Pancreas (tissue), 10 donors: Measurements from ENCODE around the gene TNN. TPM values are rescaled to one million over a fixed set of nuclear protein-coding genes. Genes with fewer than 3 reads are reported as not detected.

Source experiments
- ATAC-seq, 4 donors: fragments of 200-7000 bp; cut with Tn5 transposase; one replicate each; pipeline versions ENCODE4 v1.8.0 to v1.9.1; 2020; ENCODE audit warnings: mild to moderate bottlenecking in 4 of 4, moderate library complexity in 4 of 4
- DNase-seq, 6 donors: peaks; one replicate each; pipeline ENCODE4 v3.0.0-alpha.2; 2020
- FAIRE-seq: peaks from 2 replicates; lab custom pipeline; 2012; peaks lifted over from hg19 to GRCh38; lab: Jason Lieb, UNC
- H3K27ac ChIP-seq, 4 donors: fragments of 200-600 bp; sonication (generic); 1 replicate in 3 of 4; 2 replicates in 1 of 4; pipeline versions ENCODE4 v1.5.0 to v1.8.0; 2020
- H3K27me3 ChIP-seq, 4 donors: fragments of 200-600 bp; one replicate each; pipeline ENCODE4 v1.8.0; 2021
- H3K36me3 ChIP-seq, 3 donors: fragments of 200-600 bp; sonication (generic) in 1 of 3; one replicate each; pipeline versions ENCODE4 v1.5.0 to v1.8.0; 2020 to 2021
- H3K4me1 ChIP-seq, 3 donors: fragments of 200-600 bp; one replicate each; pipeline ENCODE4 v1.8.0; 2021
- H3K4me3 ChIP-seq, 4 donors: fragments of 200-600 bp; sonication (generic) in 2 of 4; one replicate each; pipeline versions ENCODE4 v1.5.0 to v1.8.0; 2020 to 2021
- H3K9me3 ChIP-seq, 4 donors: fragments of 200-600 bp; one replicate each; pipeline ENCODE4 v1.8.0; 2021
- WGBS, 2 donors: extraction: QIAGEN DNeasy Blood & Tissue Kit; methylation state at CpG; one replicate each; pipeline ENCODE4 v1.1.7; 2013; 5-methylcytosine and 5-hydroxymethylcytosine counted together
- intact Hi-C, 3 donors: fragments of 100-400 bp; cut with DNase I; formaldehyde crosslinking; loops; one replicate each; pipeline versions ENCODE4 v1.11.1 to v1.14.2; 2022
- polyA plus RNA-seq, 2 donors: library from polyadenylated mRNA; stranded (reverse); fragments of 200-250 nt; gene quantifications; one replicate each; pipeline ENCODE4 v1.2.3, GENCODE V29; 2013
- total RNA-seq, 6 donors: library from RNA; stranded (reverse); fragmentation: NEBNext Ultra II Directional in 4 of 6; extraction: Animal tissue kit (Norgen Biotek cat#: 25700) in 4 of 6; gene quantifications; one replicate each; pipeline versions ENCODE4 v1.2.1 to v1.2.4, GENCODE V29; 2021 to 2023
- TF ChIP-seq, protein P1 (sequence below), 4 donors: fragments of 200-600 bp; sonication (generic) in 3 of 4; IDR thresholded peaks; one replicate each; pipeline versions ENCODE4 v1.5.0 to v1.8.0; 2021; ENCODE audit warnings: antibody characterized with exemption in 4 of 4
- donor health status: healthy with polysubstance abuse.
- donor health status: DM: no; HTN: no; CAD: no; lungs with moderate emphysema.
- donor health status: DM: no; HTN: no; CAD: no.
- donor health status: control.
- donor health status: control.
- donor health status: Bipolar disorder and iron deficiency.
- donor health status: DM: yes; HTN: yes; CAD: no.
- donor health status: DM: no; HTN: no; CAD: no.
- donor health status: DM: no; HTN: no; CAD: no.
- donor health status: DM: yes; HTN: yes; CAD: no.

Gene TNN
- total and polyA plus RNA-seq, 8 donors, result 0.05 to 0.09 (median 0.07) TPM; not detected in 4

GRCh38 chr1:175164751-175165150 lies 97.1 kb downstream of the TNN start:
- H3K9me3 ChIP-seq, result no peaks in the 10 kb centered on the region
- ATAC-seq, result no peak
- intact Hi-C loops, result no loop called here
- no peaks in the 10 kb centered on the region for H3K27me3 ChIP-seq
- DNase-seq, result no peak
- H3K36me3 ChIP-seq, result peaks cover 0 to 35% (median 8%) of the 10 kb centered on the region in 3 donors
- TF ChIP-seq, protein P1, sequence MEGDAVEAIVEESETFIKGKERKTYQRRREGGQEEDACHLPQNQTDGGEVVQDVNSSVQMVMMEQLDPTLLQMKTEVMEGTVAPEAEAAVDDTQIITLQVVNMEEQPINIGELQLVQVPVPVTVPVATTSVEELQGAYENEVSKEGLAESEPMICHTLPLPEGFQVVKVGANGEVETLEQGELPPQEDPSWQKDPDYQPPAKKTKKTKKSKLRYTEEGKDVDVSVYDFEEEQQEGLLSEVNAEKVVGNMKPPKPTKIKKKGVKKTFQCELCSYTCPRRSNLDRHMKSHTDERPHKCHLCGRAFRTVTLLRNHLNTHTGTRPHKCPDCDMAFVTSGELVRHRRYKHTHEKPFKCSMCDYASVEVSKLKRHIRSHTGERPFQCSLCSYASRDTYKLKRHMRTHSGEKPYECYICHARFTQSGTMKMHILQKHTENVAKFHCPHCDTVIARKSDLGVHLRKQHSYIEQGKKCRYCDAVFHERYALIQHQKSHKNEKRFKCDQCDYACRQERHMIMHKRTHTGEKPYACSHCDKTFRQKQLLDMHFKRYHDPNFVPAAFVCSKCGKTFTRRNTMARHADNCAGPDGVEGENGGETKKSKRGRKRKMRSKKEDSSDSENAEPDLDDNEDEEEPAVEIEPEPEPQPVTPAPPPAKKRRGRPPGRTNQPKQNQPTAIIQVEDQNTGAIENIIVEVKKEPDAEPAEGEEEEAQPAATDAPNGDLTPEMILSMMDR (IDR thresholded peaks at IDR 0.05), result no peak
- H3K27ac ChIP-seq, result no peak overlapping the region
- peaks cover 0 to 8% (median 7%) of the 10 kb centered on the region in 3 donors for H3K4me1 ChIP-seq
- FAIRE-seq, result no peak
- WGBS, 2 donors, result 91 to 93% methylated on average over 2 of the region's 2 CpGs
- H3K4me3 ChIP-seq, result no peak overlapping the region

DNA sequence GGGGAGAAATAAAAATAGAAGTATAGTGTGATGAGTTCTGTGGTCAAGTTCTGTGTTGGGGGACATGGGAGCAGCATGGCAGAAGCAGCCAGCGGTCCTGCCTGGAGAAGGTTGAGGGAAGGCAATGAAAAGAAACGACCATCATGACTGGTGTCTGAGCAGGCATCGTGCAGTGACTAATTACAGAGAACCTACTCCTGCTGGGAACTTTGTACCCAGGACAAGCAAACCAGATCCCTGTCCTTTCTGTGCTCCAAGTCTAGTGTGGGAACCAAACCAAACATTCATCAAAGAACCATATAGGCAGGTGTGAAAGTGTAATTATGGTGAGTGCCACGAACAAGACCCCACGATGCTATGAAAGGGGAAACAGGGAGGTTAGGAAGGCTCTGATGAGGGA lies 99.1 kb downstream of the TNN start:
- H3K36me3 ChIP-seq, result peaks cover 0 to 25% (median 8%) of the 10 kb centered on the region in 3 donors
- intact Hi-C loops, result no loop called here
- H3K9me3 ChIP-seq, result no peaks in the 10 kb centered on the region
- WGBS, 2 donors, result 85 to 89% methylated on average over 5 of the region's 5 CpGs
- no peak for DNase-seq
- no peak overlapping the region for H3K4me3 ChIP-seq
- no peak for FAIRE-seq
- ATAC-seq, result no peak
- H3K4me1 ChIP-seq, result peaks cover 0 to 18% (median 7%) of the 10 kb centered on the region in 3 donors
- H3K27me3 ChIP-seq, result no peaks in the 10 kb centered on the region
- TF ChIP-seq, protein P1 (IDR thresholded peaks at IDR 0.05), result no peak
- H3K27ac ChIP-seq, result no peak overlapping the region

DNA sequence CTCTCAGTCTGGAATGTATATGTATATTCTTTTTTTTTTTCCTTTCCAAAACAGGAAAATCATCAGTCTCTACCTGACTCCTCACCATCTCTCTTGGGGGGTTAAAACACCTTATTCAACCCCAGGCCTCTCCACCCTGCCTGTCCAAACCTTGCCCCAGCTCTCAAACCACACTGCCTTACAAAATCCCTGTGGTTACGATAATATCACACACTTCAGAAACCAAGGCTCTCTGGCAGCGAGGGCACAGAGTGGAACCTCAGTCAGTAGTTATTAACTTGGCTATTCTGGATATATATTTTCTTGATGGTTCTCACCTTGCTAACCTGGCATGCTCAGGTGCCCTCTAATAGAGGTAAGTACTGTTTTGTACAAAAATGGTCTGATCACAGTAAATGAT lies 100.2 kb downstream of the TNN start:
- intact Hi-C loops, result no loop called here
- no peak overlapping the region for H3K4me3 ChIP-seq
- no peak for FAIRE-seq
- H3K9me3 ChIP-seq, result no peaks in the 10 kb centered on the region
- no peak for ATAC-seq
- TF ChIP-seq, protein P1 (IDR thresholded peaks at IDR 0.05), result no peak
- no peaks in the 10 kb centered on the region for H3K27me3 ChIP-seq
- peaks cover 0 to 25% (median 8%) of the 10 kb centered on the region in 3 donors for H3K36me3 ChIP-seq
- WGBS, 2 donors, result 96 to 100% methylated on average over 2 of the region's 2 CpGs
- H3K4me1 ChIP-seq, result peaks cover 0 to 18% (median 7%) of the 10 kb centered on the region in 3 donors
- H3K27ac ChIP-seq, result no peak overlapping the region
- no peak for DNase-seq

GRCh38 chr1:175168782-175169181 lies 101.1 kb downstream of the TNN start:
- no peak for DNase-seq
- H3K4me1 ChIP-seq, result peaks cover 0 to 18% (median 7%) of the 10 kb centered on the region in 3 donors
- no peaks in the 10 kb centered on the region for H3K27me3 ChIP-seq
- H3K27ac ChIP-seq, result no peak overlapping the region
- H3K4me3 ChIP-seq, result no peak overlapping the region
- peaks cover 0 to 20% (median 8%) of the 10 kb centered on the region in 3 donors for H3K36me3 ChIP-seq
- WGBS, 2 donors, result 96 to 99% methylated on average over 4 of the region's 4 CpGs
- H3K9me3 ChIP-seq, result no peaks in the 10 kb centered on the region
- FAIRE-seq, result no peak
- TF ChIP-seq, protein P1 (IDR thresholded peaks at IDR 0.05), result no peak
- no peak for ATAC-seq
- intact Hi-C loops, result no loop called here

- DNase-seq, result no peak
These were observed 101.8 kb downstream of the TNN start for GRCh38 chr1:175169286-175170018.

More at GRCh38 chr1:175169286-175170018, 101.8 kb downstream of the TNN start:
- Histone ChIP-seq H3K27ac (no peak overlapping the region), H3K27me3 (no peaks in the 10 kb centered on the region), H3K36me3 (peaks cover 0 to 20% (median 8%) of the 10 kb centered on the region in 3 donors), H3K4me3 (no peak overlapping the region), H3K4me1 (peaks cover 0 to 18% (median 7%) of the 10 kb centered on the region in 3 donors), H3K9me3 (no peaks in the 10 kb centered on the region)
- WGBS, 2 donors, result 85 to 87% methylated on average over 6 of the region's 6 CpGs
- FAIRE-seq (no peak), ATAC-seq (peak; percentile 73 to 80 (median 78))
- TF ChIP-seq, protein P1 (IDR thresholded peaks at IDR 0.05), result no peak
- intact Hi-C loops, result no loop called here
